Type B pancreatic cell (in vitro differentiated cells): ENCODE measurements around the gene FARP1. TPM values are rescaled to one million over a fixed set of nuclear protein-coding genes. Genes with fewer than 3 reads are reported as not detected.

Experiments used
- DNase-seq: peaks from one replicate; pipeline ENCODE4 v3.0.0; 2021; ENCODE audit warnings: mixed read lengths; ENCODE audit not compliant: unreplicated experiment; ENCODE audit errors: extremely low spot score
- H3K27ac Mint-ChIP-seq: 2 replicates; pipeline ENCODE4 v1.8.0; 2021; ENCODE audit warnings: mild to moderate bottlenecking, mixed read lengths
- H3K27me3 Mint-ChIP-seq: 2 replicates; pipeline ENCODE4 v1.8.0; 2021; ENCODE audit warnings: mixed read lengths
- H3K36me3 Mint-ChIP-seq: 2 replicates; pipeline ENCODE4 v1.8.0; 2021; ENCODE audit warnings: mixed read lengths
- H3K4me1 Mint-ChIP-seq: one replicate; pipeline ENCODE4 v1.8.0; 2021; ENCODE audit warnings: mixed read lengths; ENCODE audit not compliant: unreplicated experiment
- H3K4me3 Mint-ChIP-seq: 2 replicates; pipeline ENCODE4 v1.8.0; 2021; ENCODE audit warnings: mild to moderate bottlenecking, mixed read lengths
- H3K9me3 Mint-ChIP-seq: 2 replicates; pipeline ENCODE4 v1.8.0; 2021; ENCODE audit warnings: mixed read lengths
- total RNA-seq: library from RNA; stranded (reverse); gene quantifications from 2 replicates; pipeline ENCODE4 v1.2.1, GENCODE V29; 2021; ENCODE audit warnings: low replicate concordance
- TF ChIP-seq, protein P1 (sequence below): fragments of 200-600 bp; sonication (generic); conservative IDR thresholded peaks from 2 replicates; pipeline ENCODE4 v1.5.0; 2021; ENCODE audit warnings: antibody characterized with exemption, mild to moderate bottlenecking

Gene FARP1
- total RNA-seq, 1 donor from 2014 or later: 195 TPM

DNA sequence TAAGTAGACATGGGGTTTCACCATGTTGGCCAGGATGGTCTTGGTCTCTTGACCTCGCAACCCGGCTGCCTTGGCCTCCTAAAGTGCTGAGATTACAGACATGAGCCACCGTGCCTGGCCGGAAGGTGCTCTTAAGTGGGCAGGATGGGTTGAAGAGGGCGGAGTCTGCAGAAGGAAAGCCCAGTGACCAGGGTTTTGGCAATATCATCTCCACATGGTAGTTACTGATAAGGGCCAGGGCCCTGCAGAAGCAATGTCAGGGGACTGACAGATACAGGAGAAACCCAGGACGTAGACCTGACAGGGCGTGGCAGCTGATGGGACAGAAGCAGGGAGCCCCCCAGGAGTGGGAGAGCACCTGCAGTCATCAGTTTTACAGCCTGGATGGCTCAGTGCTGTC, 79.9 kb downstream of the FARP1 start:
- no peak overlapping the region for H3K4me3 Mint-ChIP-seq
- peaks cover 37% of the 10 kb centered on the region for H3K36me3 Mint-ChIP-seq
- peaks cover 56% of the 10 kb centered on the region for H3K4me1 Mint-ChIP-seq
- no peaks in the 10 kb centered on the region for H3K27me3 Mint-ChIP-seq
- TF ChIP-seq, protein P1, sequence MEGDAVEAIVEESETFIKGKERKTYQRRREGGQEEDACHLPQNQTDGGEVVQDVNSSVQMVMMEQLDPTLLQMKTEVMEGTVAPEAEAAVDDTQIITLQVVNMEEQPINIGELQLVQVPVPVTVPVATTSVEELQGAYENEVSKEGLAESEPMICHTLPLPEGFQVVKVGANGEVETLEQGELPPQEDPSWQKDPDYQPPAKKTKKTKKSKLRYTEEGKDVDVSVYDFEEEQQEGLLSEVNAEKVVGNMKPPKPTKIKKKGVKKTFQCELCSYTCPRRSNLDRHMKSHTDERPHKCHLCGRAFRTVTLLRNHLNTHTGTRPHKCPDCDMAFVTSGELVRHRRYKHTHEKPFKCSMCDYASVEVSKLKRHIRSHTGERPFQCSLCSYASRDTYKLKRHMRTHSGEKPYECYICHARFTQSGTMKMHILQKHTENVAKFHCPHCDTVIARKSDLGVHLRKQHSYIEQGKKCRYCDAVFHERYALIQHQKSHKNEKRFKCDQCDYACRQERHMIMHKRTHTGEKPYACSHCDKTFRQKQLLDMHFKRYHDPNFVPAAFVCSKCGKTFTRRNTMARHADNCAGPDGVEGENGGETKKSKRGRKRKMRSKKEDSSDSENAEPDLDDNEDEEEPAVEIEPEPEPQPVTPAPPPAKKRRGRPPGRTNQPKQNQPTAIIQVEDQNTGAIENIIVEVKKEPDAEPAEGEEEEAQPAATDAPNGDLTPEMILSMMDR: no peak
- no peak overlapping the region for H3K27ac Mint-ChIP-seq
- no peak for DNase-seq
- peaks cover 4% of the 10 kb centered on the region for H3K9me3 Mint-ChIP-seq

DNA sequence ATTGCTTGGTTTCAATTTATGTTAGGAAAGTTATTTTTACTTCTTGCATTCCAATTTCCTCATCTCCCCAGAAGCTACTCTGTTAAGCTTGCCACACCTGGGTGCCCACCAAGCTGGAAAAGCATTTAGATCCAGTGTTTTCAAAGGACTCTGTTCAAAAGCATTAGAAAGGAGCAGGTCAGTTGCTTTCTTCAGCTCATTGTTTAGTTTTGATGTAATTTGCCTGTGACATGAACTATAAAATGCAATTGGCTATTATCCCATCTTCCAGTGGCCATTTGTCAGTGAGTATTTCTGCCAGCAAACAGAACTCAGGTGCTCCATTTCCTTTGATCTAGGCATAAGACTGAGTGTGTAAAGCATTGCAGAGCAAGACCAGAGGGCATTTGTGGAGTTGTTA, 80.8 kb downstream of the FARP1 start:
- no peak for DNase-seq
- TF ChIP-seq, protein P1: no peak
- no peaks in the 10 kb centered on the region for H3K27me3 Mint-ChIP-seq
- peaks cover 47% of the 10 kb centered on the region for H3K4me1 Mint-ChIP-seq
- H3K4me3 Mint-ChIP-seq: no peak overlapping the region
- peaks cover 4% of the 10 kb centered on the region for H3K9me3 Mint-ChIP-seq
- H3K27ac Mint-ChIP-seq: no peak overlapping the region
- H3K36me3 Mint-ChIP-seq: peaks cover 43% of the 10 kb centered on the region

DNA sequence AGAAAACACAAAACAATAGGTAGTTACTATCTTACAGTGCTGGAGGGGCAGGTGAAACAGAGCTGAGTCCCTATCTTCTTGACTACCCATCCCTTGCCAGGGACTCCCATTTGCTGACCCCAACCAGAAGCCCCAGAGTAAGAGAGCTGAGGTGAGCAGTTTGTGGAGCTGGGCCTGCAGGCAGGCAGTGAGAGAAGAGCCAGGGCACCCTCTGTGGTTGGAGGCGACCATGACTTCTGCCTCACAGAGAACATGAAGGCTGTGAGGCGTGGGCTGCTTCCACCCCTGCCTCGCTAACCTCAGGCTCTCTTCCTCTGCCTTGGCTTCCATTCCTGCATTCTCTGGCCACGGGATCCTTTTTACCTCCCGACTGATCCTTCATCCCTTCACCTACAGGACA, 81.7 kb downstream of the FARP1 start:
- peaks cover 4% of the 10 kb centered on the region for H3K9me3 Mint-ChIP-seq
- TF ChIP-seq, protein P1: no peak
- H3K4me1 Mint-ChIP-seq: peaks cover 44% of the 10 kb centered on the region
- no peaks in the 10 kb centered on the region for H3K27me3 Mint-ChIP-seq
- no peak overlapping the region for H3K27ac Mint-ChIP-seq
- peaks cover 47% of the 10 kb centered on the region for H3K36me3 Mint-ChIP-seq
- H3K4me3 Mint-ChIP-seq: no peak overlapping the region
- no peak for DNase-seq

DNA sequence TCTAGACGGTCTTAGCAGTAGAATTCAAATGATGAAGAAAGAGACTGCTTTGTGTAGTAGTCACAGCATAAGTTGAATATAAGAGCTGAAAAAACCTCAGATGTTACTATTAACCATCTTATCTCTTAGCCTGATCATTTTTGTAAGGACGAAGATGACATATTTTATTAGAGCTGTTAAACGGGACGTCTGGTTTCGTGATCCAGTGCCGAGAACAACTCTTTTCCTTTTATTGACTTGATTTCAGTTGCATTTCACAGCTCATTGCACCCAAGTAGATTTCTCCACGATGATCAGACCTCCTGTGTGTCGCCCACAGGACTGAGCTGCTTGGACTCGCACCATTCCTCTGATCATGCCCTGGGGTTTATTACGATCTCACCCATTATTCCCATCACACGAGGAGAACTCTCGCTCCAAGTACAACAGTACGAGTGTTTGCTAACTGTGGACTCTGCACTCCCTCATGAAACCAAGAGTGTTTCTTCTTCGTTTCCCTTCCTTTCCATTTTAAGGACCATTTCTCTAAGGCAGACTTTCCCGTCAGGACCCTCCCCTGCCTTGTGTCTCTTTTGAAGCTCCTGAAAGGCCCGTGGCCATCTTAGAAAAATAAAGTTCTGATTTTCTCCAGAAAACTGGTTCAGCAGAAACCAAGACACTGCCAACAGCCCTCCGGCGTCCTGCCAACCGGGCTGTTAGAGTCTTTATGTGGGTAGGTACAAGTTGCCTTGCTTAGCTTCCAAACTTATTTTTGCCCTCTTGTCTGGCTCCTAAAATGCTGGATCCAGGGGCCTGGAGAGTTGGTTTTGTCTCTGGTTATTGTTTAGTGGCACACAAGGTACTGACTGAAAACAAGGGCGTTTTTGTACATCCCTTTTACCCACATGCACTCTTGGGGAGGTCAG, 82.4 kb downstream of the FARP1 start:
- Mint-ChIP-seq H3K4me3 (no peak overlapping the region), H3K27ac (no peak overlapping the region), H3K9me3 (peaks cover 4% of the 10 kb centered on the region), H3K36me3 (peaks cover 49% of the 10 kb centered on the region), H3K27me3 (no peaks in the 10 kb centered on the region), H3K4me1 (peaks cover 38% of the 10 kb centered on the region)
- no peak for DNase-seq
- TF ChIP-seq, protein P1: no peak

DNA sequence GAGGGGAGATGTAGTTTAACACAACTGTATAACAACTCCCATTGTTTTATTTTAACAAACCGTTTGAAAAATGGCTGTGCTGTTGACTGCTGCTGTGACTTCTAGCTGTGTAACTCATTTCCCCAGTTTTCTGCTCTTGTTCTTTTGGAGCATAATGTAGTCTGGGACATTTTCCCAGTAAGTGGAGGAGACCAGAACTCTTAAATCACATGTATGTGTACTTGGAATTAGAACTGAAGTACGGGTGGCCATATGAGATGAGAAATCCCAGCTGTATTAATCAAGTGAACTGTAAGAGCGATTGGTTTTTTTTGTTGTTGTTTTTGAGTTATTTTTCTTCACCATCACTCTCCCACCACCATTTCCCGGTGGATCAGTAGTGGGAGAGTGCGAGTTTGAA, 83.6 kb downstream of the FARP1 start:
- H3K36me3 Mint-ChIP-seq: peaks cover 57% of the 10 kb centered on the region
- no peaks in the 10 kb centered on the region for H3K27me3 Mint-ChIP-seq
- H3K4me1 Mint-ChIP-seq: peaks cover 26% of the 10 kb centered on the region
- no peak for DNase-seq
- TF ChIP-seq, protein P1: no peak
- no peak overlapping the region for H3K27ac Mint-ChIP-seq
- no peak overlapping the region for H3K4me3 Mint-ChIP-seq
- peaks cover 9% of the 10 kb centered on the region for H3K9me3 Mint-ChIP-seq
